ENCODE results near the gene IL17B. TPM values are rescaled to one million over a fixed set of nuclear protein-coding genes. Genes with fewer than 3 reads are reported as not detected.

The IL17B gene
- total and polyA plus RNA-seq, 2 of the 8 experiments (the other 6 are each of a cell fraction or from before 2014, with no cell fraction given): 0.18 TPM; not detected in 1

DNA sequence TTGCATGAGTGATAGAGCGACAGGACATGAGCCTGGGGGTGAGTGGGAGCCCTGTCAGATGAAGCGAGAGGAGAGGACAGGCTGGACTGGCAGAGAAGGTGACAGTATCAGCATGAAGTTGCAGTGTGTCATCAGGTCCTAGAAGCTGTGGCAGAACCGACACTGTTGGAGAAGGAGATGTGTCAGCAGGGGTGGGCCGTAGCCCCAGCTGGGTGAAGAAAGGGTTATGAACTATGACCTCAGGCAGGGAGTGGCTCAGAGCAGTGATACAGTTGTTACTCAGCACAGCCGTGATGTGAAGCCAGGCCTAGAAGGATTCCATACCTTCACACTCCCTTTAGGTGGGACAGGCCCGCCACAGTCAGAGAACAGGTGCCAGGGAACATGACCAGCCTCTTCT is 13.7 kb downstream of the IL17B start:
- H4K5ac ChIP-seq (ENCODE audit: insufficient read length, low read depth, low read length): no peak overlapping the region
- peaks cover 0 to 3% (median 1%) of the 10 kb centered on the region in 4 experiments; a peak in 3 of 7 replicates for H3K4me1 ChIP-seq (replicated peaks in 1 of 4; ENCODE audit: control insufficient read depth in 3 of 4, insufficient read depth in 4 of 4, low read length in 3 of 4)
- no peak for FAIRE-seq
- H4K20me1 ChIP-seq (replicated peaks in 1 of 2; ENCODE audit: control insufficient read depth in 1 of 2, insufficient read depth in 2 of 2, low read length in 2 of 2): peaks cover 0 to 3% of the 10 kb centered on the region in 2 experiments
- no peak overlapping the region for H2BK20ac ChIP-seq (ENCODE audit: low read length)
- ChIA-PET POLR2A (ENCODE audit: partially characterized antibody) (interaction anchor here (1.1 kb wide), 1 partner anchor 9 kb away, joined by 4 read pairs; no protein-coding TSS in a partner anchor), CTCF (ENCODE audit: partially characterized antibody) (interaction anchor here (1.0 to 46.1 kb wide), 12 partner anchors 10 to 73 kb away, joined by 3 to 1310 read pairs (median 25); partner anchors contain the start of genes GRPEL2, IL17B and PCYOX1L)
- H3K14ac ChIP-seq (ENCODE audit: insufficient read length): no peak overlapping the region
- H3K36me3 ChIP-seq (ENCODE audit: control insufficient read depth in 2 of 4, insufficient read depth in 4 of 4, low read length in 3 of 4): no peaks in the 10 kb centered on the region; a peak in 1 of 8 replicates
- H3K23me2 ChIP-seq (ENCODE audit: low read depth, low read length): no peaks in the 10 kb centered on the region
- H3K4me3 ChIP-seq (ENCODE audit: extremely low read depth in 1 of 4, insufficient read depth in 2 of 4, low read depth in 3 of 4, low read length in 4 of 4): no peak overlapping the region
- no peak overlapping the region for H3K23ac ChIP-seq (ENCODE audit: insufficient read length)
- H3K9ac ChIP-seq (replicated peaks in 1 of 4; ENCODE audit: extremely low read depth in 1 of 4, low read depth in 3 of 4, low read length in 3 of 4): no peak overlapping the region
- H3K27me3 ChIP-seq (replicated peaks in 1 of 4; ENCODE audit: control insufficient read depth in 3 of 4, extremely low read depth in 1 of 4, insufficient read depth in 3 of 4, low read length in 3 of 4): no peaks in the 10 kb centered on the region
- H3K79me2 ChIP-seq (ENCODE audit: control insufficient read depth in 1 of 2, insufficient read depth in 2 of 2, low read length in 2 of 2): no peaks in the 10 kb centered on the region
- DNase-seq (ENCODE audit: low read depth in 1 of 2, low spot score in 2 of 2): no peak
- no peak overlapping the region for H2AFZ ChIP-seq (ENCODE audit: low read length)
- no peak overlapping the region for H4K91ac ChIP-seq (replicated peaks; ENCODE audit: insufficient read length, low read length)
- no peak for TF ChIP-seq TAF1 (IDR thresholded peaks at IDR 0.05; ENCODE audit: low read depth, low read length)
- TF ChIP-seq RXRA (IDR thresholded peaks at IDR 0.05; ENCODE audit: insufficient read depth, low read depth, low read length): no peak
- no peak for TF ChIP-seq TBP (IDR thresholded peaks at IDR 0.05; ENCODE audit: low read depth, low read length)
- no peaks in the 10 kb centered on the region for H3K79me1 ChIP-seq (ENCODE audit: low read depth, low read length)
- H2AK5ac ChIP-seq (ENCODE audit: low read depth, low read length): no peak overlapping the region
- no peak overlapping the region for H3K56ac ChIP-seq (replicated peaks; ENCODE audit: insufficient read length, low read depth, low read length)
- no peak overlapping the region for H2BK12ac ChIP-seq (ENCODE audit: low read depth, low read length)
- 89% methylated on average over 6 of the region's 6 CpGs; no CpG with 5 or more reads in 1 of the 2 experiments for WGBS, 2 experiments (ENCODE audit: extremely low coverage in 1 of 2, insufficient coverage in 1 of 2, insufficient read length in 1 of 2, insufficient replicate concordance in 2 of 2, low coverage in 1 of 2, low lambda C conversion rate in 2 of 2, missing lambda C conversion rate in 1 of 2)
- H2BK120ac ChIP-seq (replicated peaks; ENCODE audit: low read depth, low read length): no peak overlapping the region
- H3K4me2 ChIP-seq (ENCODE audit: insufficient read depth in 1 of 2, low read depth in 2 of 2, low read length in 2 of 2): no peak overlapping the region
- H3K4ac ChIP-seq (replicated peaks; ENCODE audit: insufficient read length, low read depth, low read length): no peak overlapping the region
- no peak overlapping the region for H2BK5ac ChIP-seq (ENCODE audit: low read depth, low read length)
- H2BK15ac ChIP-seq (ENCODE audit: low read length): no peak overlapping the region
- no peak overlapping the region for H4K8ac ChIP-seq (ENCODE audit: extremely low read depth, insufficient read depth, low read length)
- H3K9me3 ChIP-seq (ENCODE audit: insufficient read depth in 2 of 2, low read depth in 1 of 2, low read length in 1 of 2): no peaks in the 10 kb centered on the region
- H3K18ac ChIP-seq (ENCODE audit: extremely low read depth, low read length): no peak overlapping the region
- H3K27ac ChIP-seq (ENCODE audit: low read depth, low read length): no peak overlapping the region

Measured in H1 (cell line).